PC-3 (cell line): ENCODE measurements around the gene TTC39B. TPM values are rescaled to one million over a fixed set of nuclear protein-coding genes. Genes with fewer than 3 reads are reported as not detected.
"Not testable (repeated sequence)": the region's sequence is repeated elsewhere in the genome, so short reads cannot be mapped to it uniquely, and the experiment has no call there.

Source experiments
- ATAC-seq: fragments of 200-7000 bp; cut with Tn5 transposase; 2 replicates; pipeline ENCODE4 v1.9.1; 2020; ENCODE audit warnings: mild to moderate bottlenecking, moderate library complexity
- BruUV-seq: library from RNA; stranded (reverse); fragments of 400-500 nt; replicated peaks from 2 replicates; lab custom pipeline; 2021; lab: Mats Ljungman, UMichigan
- CTCF ChIA-PET: fragments of 300-600 bp; sonication (Branson Sonifier 250); formaldehyde crosslinking; loops from one replicate; lab custom pipeline; 2022; ENCODE audit warnings: antibody characterized with exemption; lab: Charles Lee
- POLR2A ChIA-PET: fragments of 300-600 bp; sonication (Branson Sonifier 250); formaldehyde crosslinking; loops from one replicate; lab custom pipeline; 2022; ENCODE audit warnings: antibody characterized with exemption; ENCODE audit not compliant: unreplicated experiment; lab: Charles Lee
- DNase-seq: peaks from one replicate; pipeline ENCODE4 v3.0.0-alpha.2; 2015
- H2AFZ ChIP-seq: fragments of 300-600 bp; sonication (generic); 2 replicates; pipeline ENCODE4 v1.6.0; 2016; ENCODE audit warnings: antibody characterized with exemption, low read length
- H3F3A ChIP-seq: fragments of 300-600 bp; sonication (generic); one replicate; pipeline ENCODE4 v1.6.0; 2017; ENCODE audit warnings: antibody characterized with exemption, low read length, control low read depth, mild to moderate bottlenecking; ENCODE audit not compliant: unreplicated experiment
- H3K27ac ChIP-seq: fragments of 300-600 bp; sonication (generic); 2 replicates; pipeline ENCODE4 v1.5.1; 2016; ENCODE audit warnings: mild to moderate bottlenecking, low read length
- H3K27me3 ChIP-seq: fragments of 300-600 bp; sonication (generic); 2 replicates; pipeline ENCODE4 v1.6.1; 2016; ENCODE audit warnings: low read length, mixed read lengths
- H3K36me3 ChIP-seq: fragments of 300-600 bp; sonication (generic); 2 replicates; pipeline ENCODE4 v1.6.1; 2016; ENCODE audit warnings: low read depth, mixed run types, low read length, mixed read lengths
- H3K4me1 ChIP-seq: fragments of 300-600 bp; sonication (generic); 2 replicates; pipeline ENCODE4 v1.5.1; 2016; ENCODE audit warnings: low read length; ENCODE audit not compliant: insufficient read depth
- H3K4me2 ChIP-seq: fragments of 300-600 bp; sonication (generic); 2 replicates; pipeline ENCODE4 v1.6.0; 2016; ENCODE audit warnings: low read length
- H3K4me3 ChIP-seq: fragments of 300-600 bp; sonication (generic); 2 replicates; pipeline ENCODE4 v1.5.1; 2016; ENCODE audit warnings: mild to moderate bottlenecking, low read length, mixed read lengths
- H3K79me2 ChIP-seq: fragments of 300-600 bp; sonication (generic); 2 replicates; pipeline ENCODE4 v1.6.1; 2017; ENCODE audit warnings: low read length, mixed read lengths
- H3K9ac ChIP-seq: fragments of 300-600 bp; sonication (generic); 2 replicates; pipeline ENCODE4 v1.6.0; 2016; ENCODE audit warnings: mild to moderate bottlenecking, low read length
- H3K9me2 ChIP-seq: fragments of 300-600 bp; sonication (generic); replicated peaks from 2 replicates; pipeline ENCODE4 v1.6.1; 2016; ENCODE audit warnings: mixed run types, low read length, mixed read lengths
- H3K9me3 ChIP-seq: fragments of 300-600 bp; sonication (generic); 2 replicates; pipeline ENCODE4 v1.6.1; 2016; ENCODE audit warnings: low read length, mixed read lengths
- H4K20me1 ChIP-seq: fragments of 300-600 bp; sonication (generic); 2 replicates; pipeline ENCODE4 v1.6.1; 2016; ENCODE audit warnings: low read length, mixed read lengths
- EZH2 ChIP-seq: fragments of 300-600 bp; sonication (generic); IDR thresholded peaks from one replicate; pipeline ENCODE4 v1.6.1; 2017; ENCODE audit warnings: antibody characterized with exemption, mild to moderate bottlenecking, low read length; ENCODE audit not compliant: unreplicated experiment
- EZH2phosphoT487 ChIP-seq: fragments of 300-600 bp; sonication (generic); IDR thresholded peaks from 2 replicates; pipeline ENCODE4 v1.6.1; 2018; ENCODE audit warnings: mild to moderate bottlenecking, antibody characterized with exemption, low read length, borderline replicate concordance
- intact Hi-C: fragments of 100-400 bp; cut with micrococcal nuclease; formaldehyde crosslinking; loops from 2 replicates; pipeline ENCODE4 v1.9.0; 2023
- total RNA-seq: library from RNA; depleted of rRNA; stranded (reverse); fragments of >200 nt; gene quantifications from 2 replicates; pipeline ENCODE4 v1.2.3, GENCODE V29; 2014
- TF ChIP-seq, protein P1 (sequence below): fragments of 300-600 bp; sonication (generic); conservative IDR thresholded peaks from 2 replicates; pipeline ENCODE4 v1.5.1; 2017; ENCODE audit warnings: antibody characterized with exemption, low read depth, mild to moderate bottlenecking, low read length

The TTC39B gene
- total RNA-seq, 1 experiment from 2014 or later, result 1.5 TPM

- H2AFZ ChIP-seq, H3K9me3 ChIP-seq, H3K4me2 ChIP-seq, BruUV-seq, H3K9me2 ChIP-seq, H3K27me3 ChIP-seq, H3K4me3 ChIP-seq, ATAC-seq, H3K4me1 ChIP-seq, H3K36me3 ChIP-seq, POLR2A ChIA-PET, H4K20me1 ChIP-seq, intact Hi-C loops, DNase-seq, H3K79me2 ChIP-seq, H3F3A ChIP-seq, H3K27ac ChIP-seq, H3K9ac ChIP-seq, CTCF ChIA-PET: not testable (repeated sequence)
Measured at GRCh38 chr9:15232706-15233280, 74.2 kb downstream of the TTC39B start.

- ChIA-PET CTCF (no interaction called here), POLR2A (no interaction called here)
- DNase-seq (peak; percentile 13), ATAC-seq (no peak; the same call in 1 of the 2 replicates)
- no peaks in the 10 kb centered on the region for H3F3A ChIP-seq
- H3K4me3 ChIP-seq, result no peak overlapping the region
- TF ChIP-seq, protein P1, sequence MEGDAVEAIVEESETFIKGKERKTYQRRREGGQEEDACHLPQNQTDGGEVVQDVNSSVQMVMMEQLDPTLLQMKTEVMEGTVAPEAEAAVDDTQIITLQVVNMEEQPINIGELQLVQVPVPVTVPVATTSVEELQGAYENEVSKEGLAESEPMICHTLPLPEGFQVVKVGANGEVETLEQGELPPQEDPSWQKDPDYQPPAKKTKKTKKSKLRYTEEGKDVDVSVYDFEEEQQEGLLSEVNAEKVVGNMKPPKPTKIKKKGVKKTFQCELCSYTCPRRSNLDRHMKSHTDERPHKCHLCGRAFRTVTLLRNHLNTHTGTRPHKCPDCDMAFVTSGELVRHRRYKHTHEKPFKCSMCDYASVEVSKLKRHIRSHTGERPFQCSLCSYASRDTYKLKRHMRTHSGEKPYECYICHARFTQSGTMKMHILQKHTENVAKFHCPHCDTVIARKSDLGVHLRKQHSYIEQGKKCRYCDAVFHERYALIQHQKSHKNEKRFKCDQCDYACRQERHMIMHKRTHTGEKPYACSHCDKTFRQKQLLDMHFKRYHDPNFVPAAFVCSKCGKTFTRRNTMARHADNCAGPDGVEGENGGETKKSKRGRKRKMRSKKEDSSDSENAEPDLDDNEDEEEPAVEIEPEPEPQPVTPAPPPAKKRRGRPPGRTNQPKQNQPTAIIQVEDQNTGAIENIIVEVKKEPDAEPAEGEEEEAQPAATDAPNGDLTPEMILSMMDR, result peak; percentile 70
- no peak for TF ChIP-seq EZH2phosphoT487
- H3K9ac ChIP-seq, result no peak overlapping the region
- H3K9me3 ChIP-seq, result no peaks in the 10 kb centered on the region
- intact Hi-C loops, result no loop called here
- no peak overlapping the region for H3K4me2 ChIP-seq
- H2AFZ ChIP-seq, result no peak overlapping the region
- no peaks in the 10 kb centered on the region for H3K4me1 ChIP-seq
- no peaks in the 10 kb centered on the region for H3K27me3 ChIP-seq
- no peaks in the 10 kb centered on the region for H3K9me2 ChIP-seq
- BruUV-seq, result no TSS peak
- H3K27ac ChIP-seq, result no peak overlapping the region
- no peaks in the 10 kb centered on the region for H3K79me2 ChIP-seq
- no peaks in the 10 kb centered on the region for H4K20me1 ChIP-seq
- no peaks in the 10 kb centered on the region; the same call in 1 of the 2 replicates for H3K36me3 ChIP-seq
Measured at GRCh38 chr9:15231788-15232635, 75.0 kb downstream of the TTC39B start.

GRCh38 chr9:15229409-15229808 is 77.6 kb downstream of the TTC39B start:
- no peak overlapping the region for H3K4me3 ChIP-seq
- H2AFZ ChIP-seq, result no peak overlapping the region
- H3K9me2 ChIP-seq, result no peaks in the 10 kb centered on the region
- no peaks in the 10 kb centered on the region for H3F3A ChIP-seq
- no peak for ATAC-seq
- H3K27me3 ChIP-seq, result no peaks in the 10 kb centered on the region
- no peak overlapping the region for H3K9ac ChIP-seq
- H3K4me1 ChIP-seq, result no peaks in the 10 kb centered on the region
- H3K79me2 ChIP-seq, result no peaks in the 10 kb centered on the region
- intact Hi-C loops, result no loop called here
- no peaks in the 10 kb centered on the region for H3K9me3 ChIP-seq
- H4K20me1 ChIP-seq, result no peaks in the 10 kb centered on the region
- ChIA-PET POLR2A (no interaction called here), CTCF (no interaction called here)
- no peak overlapping the region for H3K4me2 ChIP-seq
- TF ChIP-seq EZH2 (no peak), EZH2phosphoT487 (no peak)
- TF ChIP-seq, protein P1, result no peak
- no TSS peak for BruUV-seq
- H3K27ac ChIP-seq, result no peak overlapping the region
- H3K36me3 ChIP-seq, result no peaks in the 10 kb centered on the region
- no peak for DNase-seq
